Kidney tubule cell (primary cell): Measurements from ENCODE around the gene LYRM2.

ENCODE experiments used
- DNase-seq: peaks from one replicate; pipeline ENCODE4 v3.0.0-alpha.2; 2018; ENCODE audit warnings: low spot score

LYRM2 gene

DNA sequence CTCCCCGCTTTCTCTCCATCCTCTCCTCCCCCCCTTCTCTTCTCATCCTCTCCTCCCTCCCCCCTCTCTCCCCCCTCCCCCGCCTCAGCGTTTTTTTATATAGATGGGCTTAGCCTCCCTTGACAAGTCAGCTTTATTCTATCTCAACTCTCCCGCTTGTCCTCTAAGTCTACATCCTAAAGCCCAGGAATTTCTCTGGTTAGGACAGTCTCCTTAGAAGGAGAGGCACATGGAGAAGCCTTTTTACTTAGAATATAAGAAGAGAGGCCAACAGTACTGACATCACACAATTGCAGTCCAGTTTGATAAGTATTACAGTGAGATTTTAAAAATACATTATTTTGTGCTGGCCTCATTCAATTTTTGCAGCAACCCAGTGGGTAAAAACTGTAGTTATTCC is 83.5 kb downstream of the LYRM2 start:
- DNase-seq, result no peak

DNA sequence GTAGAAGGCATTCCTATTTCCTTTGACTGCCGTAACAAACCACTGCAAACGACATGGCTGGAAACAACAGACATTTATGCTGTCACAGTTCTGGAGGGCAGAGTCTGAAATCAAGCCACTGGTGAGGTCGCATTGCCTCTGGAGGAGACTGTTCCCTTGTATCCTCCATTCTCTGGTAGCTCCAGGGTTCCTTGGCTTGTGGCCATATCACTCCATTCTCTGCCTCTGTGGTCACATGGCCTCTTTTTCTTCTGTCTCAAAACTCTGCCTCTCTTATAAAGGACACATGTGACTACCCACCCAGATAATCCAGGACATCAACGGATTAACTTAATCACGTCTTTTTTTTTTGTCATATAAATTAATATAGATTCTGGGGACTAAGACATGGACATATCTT is 84.4 kb downstream of the LYRM2 start:
- no peak for DNase-seq

DNA sequence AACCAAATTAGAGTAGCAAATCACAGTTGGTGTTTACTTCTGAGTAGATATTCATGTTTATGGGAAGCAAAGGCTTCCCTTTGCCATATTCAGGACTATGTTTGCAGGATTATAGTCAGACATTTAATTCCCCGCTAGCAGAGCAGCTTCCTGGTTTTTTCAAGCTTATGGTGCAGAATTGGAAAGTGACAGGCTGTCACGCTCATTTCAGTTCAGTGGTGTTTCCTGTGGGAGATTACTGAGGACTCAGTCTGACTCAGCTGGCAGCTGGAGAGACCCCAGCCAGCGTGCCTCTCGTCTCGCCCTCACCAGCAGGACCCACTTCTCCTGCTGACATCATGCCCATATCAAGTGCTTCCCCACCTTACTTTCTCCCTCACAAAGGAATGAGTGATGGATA is 85.1 kb downstream of the LYRM2 start:
- DNase-seq, result no peak

GRCh38 chr6:89547281-89547680 is 91.3 kb downstream of the LYRM2 start:
- DNase-seq, result no peak

GRCh38 chr6:89542866-89543265 is 95.7 kb downstream of the LYRM2 start:
- DNase-seq, result no peak

- no peak for DNase-seq
Observed at GRCh38 chr6:89542081-89542857, 96.3 kb downstream of the LYRM2 start.

GRCh38 chr6:89539779-89540178 is 98.8 kb downstream of the LYRM2 start:
- DNase-seq, result no peak

GRCh38 chr6:89536231-89536630 is 102.3 kb downstream of the LYRM2 start:
- no peak for DNase-seq

GRCh38 chr6:89530982-89531381 is 107.6 kb downstream of the LYRM2 start:
- no peak for DNase-seq

GRCh38 chr6:89528866-89529265 is 109.7 kb downstream of the LYRM2 start:
- no peak for DNase-seq

DNA sequence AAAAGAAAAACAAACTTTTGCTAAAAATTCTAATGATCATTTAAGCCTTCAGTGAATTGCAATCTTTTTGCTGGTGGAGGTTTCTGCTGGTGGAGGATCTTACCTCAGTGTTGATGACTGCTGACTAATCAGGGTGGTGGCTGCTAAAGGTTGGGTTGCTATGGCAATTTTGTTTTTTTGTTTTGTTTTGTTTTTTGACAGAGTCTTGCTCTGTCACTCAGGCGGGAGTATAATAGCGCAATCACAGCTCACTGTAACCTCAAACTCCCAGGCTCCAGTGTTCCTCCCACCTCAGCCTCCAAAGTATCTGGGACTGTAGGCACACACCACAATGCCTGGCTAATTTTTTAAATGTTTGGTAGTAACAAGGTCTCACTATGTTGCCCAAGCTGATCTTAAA is 110.9 kb downstream of the LYRM2 start:
- peak; percentile 65 for DNase-seq

DNA sequence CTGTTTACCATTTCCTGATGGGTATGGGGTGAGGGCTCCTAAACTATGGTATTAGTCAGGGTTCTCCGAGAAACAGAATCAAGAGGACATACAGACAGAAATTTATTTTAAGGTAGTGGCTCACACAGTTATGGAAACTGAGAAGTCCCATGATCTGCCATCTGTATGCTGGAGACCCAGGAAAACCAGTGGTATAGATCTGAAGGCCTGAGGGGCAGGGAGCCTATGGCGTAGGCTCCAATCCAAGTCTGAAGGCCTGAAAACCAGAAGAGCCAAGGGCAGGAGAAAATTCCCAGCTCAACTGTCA is 112.0 kb downstream of the LYRM2 start:
- no peak for DNase-seq

GRCh38 chr6:89525786-89526562 is 112.6 kb downstream of the LYRM2 start:
- DNase-seq, result no peak

DNA sequence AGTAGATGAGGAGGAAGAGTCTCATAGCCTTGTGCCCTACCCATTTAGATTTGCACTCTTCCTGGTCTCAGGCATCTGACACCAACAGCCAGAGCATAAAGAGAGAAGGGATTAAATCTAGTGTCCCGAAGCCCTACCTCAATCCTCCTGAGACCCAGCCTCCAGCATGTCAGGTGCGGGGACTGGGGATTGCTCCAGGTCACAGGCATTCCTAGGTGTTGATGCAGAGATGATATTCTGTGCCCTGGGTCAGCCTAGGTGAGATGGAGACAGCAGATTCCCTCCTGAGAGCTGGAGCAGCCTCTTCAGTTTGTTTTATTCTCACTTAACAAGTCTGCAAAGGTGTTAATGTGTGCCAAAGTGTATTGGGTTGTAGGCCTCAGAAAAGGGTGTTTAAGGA is 115.8 kb downstream of the LYRM2 start:
- DNase-seq, result no peak

DNA sequence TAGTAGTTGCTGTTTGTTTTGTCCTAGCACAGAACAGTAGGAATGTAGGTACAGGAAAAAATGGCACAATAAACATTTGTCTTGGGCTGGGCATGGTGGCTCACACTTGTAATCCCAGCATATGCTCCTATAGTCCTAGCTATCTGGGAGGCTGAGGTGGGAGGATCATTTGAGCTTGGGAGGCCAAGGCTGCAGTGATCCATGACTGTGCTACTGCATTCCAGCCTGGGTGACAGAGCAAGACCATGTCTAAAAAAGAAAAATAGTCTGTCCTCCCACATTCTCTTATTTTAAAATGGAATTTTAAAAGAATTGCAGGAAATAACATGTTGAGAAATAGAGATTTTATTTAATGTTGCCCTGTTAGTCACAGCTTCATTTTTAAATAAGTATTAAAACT is 117.8 kb downstream of the LYRM2 start:
- DNase-seq, result no peak

- DNase-seq, result peak; percentile 30
Observed at GRCh38 chr6:89518352-89519055, 120.0 kb downstream of the LYRM2 start.
